NK-92 treated with Interleukin-12 subunit alpha and Interleukin-12 subunit beta, amount 100 ng/mL, for 24 hours (cell line): ENCODE measurements around the gene LHPP.

Source experiments
- DNase-seq: peaks from one replicate; lab custom pipeline; 2025; lab: John Stamatoyannopoulos, UW

The LHPP gene

DNA sequence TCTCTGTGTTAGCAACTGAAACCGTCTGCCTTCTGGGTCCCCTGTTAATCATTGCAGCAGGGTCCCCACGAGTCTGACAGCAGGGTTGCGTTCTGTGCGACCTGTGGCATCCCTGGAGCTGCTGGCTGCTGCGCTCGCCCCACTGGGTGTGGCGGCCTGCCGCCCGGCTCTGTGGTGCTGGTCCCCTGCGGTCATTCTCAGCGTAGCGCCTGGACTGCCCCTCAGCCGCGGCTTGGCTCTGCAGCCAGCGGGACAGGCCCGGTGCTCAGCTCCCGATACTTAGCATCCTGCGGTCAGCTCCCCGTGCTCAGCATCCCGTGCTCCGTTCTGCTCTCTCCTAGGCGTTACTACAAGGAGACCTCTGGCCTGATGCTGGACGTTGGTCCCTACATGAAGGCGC, 35.0 kb downstream of the LHPP start:
- no peak for DNase-seq

DNA sequence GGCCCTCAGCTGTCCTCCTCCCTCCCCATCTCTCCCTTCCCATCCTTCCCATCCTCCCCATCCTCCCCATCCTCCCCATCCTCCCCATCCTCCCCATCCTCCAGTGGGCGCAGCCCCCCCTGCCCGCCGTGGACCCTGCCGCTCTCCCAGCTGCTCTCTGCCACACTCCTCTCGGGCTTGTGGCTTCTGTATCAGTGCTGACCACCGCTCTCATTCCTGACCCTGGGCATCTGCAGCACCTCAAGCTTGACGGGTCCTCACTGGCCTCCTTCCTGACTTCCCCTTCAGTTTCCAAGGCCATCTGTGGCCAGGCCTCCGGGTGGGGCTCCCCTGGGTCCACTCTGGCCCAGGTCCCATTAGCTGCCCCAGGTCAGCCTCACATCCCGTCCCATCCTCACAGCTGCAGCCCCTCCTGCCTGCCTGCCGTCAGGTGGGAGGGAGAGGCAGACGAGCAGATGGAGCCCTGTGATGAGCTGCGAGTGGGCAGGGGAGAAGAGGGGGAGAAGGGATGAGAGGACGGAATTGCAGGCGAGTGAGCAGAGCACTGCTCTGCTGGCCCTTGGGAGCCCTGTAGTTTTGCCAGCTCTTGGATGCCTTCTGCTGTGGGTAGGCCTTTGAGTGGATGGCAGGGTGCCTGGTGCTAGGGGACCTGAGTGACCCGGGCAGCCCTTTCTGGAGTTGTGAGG, 35.7 kb downstream of the LHPP start:
- DNase-seq: no peak

DNA sequence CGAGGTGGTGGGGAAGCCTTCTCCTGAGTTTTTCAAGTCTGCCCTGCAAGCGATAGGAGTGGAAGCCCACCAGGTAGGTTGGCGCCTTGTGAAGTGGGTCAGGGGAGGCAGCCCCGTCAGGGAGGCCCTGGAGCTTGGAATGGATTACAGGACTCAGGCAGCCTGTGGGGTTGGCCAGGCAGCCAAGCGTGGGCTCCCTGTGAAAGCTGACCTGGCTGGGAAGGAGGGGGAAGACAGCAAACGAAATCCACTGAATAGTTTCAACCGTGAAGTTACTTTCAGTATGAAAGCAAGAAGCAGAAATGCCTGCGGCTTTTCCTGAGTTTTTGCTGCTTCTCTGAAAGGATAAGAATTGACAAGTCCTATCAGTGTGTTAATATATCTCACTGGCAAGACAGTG, 36.4 kb downstream of the LHPP start:
- DNase-seq: no peak

- no peak for DNase-seq
Measured at GRCh38 chr10:124500757-124501156, 39.1 kb downstream of the LHPP start.

DNA sequence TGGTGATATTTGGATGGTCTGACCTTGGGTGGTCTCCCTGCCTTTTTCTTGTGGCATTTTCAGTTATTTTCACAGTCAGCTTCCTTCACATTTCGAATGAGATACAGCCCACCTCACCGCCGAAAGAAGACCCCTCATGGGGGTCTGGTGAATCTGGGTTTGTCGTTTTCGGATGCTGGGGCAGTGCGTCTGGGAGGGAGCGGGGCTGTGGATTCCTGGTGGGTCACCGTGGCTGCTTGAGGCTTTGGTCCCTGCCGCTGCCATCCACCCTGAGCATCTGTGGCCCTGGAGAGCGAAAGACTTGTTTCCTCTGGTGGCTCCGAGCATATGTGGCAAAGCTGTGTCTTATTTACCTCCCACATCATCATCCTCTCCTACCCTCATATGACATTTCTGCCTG, 43.1 kb downstream of the LHPP start:
- no peak for DNase-seq

GRCh38 chr10:124505279-124505678, 43.7 kb downstream of the LHPP start:
- DNase-seq: no peak

GRCh38 chr10:124508070-124508667, 46.5 kb downstream of the LHPP start:
- no peak for DNase-seq

GRCh38 chr10:124508907-124509454, 47.4 kb downstream of the LHPP start:
- no peak for DNase-seq

GRCh38 chr10:124509880-124510632, 48.4 kb downstream of the LHPP start:
- no peak for DNase-seq

- no peak for DNase-seq
Measured at GRCh38 chr10:124510759-124511158, 49.1 kb downstream of the LHPP start.

GRCh38 chr10:124511205-124512039, 49.8 kb downstream of the LHPP start:
- DNase-seq: no peak

DNA sequence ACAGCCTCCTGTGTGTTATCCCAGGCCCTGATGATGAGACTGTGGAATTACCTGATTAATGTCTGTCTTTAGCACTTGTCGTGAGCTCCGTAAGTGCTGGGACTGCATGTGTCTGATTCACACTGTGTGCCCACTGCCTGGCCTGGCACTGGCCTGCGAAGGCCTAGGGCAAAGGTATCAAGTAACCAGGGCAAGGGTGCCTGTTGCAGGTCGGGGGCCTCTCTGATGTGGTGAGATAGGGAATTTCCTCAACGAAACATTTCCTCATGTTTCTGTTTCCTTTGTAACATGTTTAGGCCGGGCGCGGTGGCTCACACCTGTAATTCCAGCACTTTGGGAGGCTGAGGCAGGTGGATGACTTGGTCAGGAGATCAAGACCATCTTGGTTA, 50.4 kb downstream of the LHPP start:
- DNase-seq: no peak

DNA sequence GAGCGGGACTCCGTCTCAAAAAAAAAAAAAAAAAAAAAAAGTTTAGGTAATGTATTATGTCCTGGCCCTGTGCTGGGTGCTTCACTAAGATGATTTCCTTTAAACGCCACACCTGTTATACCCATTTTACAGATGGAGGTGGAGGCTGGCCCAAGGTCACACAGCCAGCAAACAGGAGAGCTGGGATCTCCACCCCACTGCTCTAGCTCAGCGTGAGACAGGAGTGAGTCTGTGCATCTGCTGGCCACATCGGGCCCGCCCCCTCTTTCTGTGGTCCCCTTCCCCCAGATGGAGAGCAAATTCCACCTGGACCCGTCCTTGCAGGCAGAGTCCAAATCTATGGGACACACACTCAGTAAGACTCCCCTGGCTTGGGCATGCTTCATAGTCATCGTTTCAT, 51.0 kb downstream of the LHPP start:
- no peak for DNase-seq

- DNase-seq: no peak
Measured at GRCh38 chr10:124515244-124515970, 53.8 kb downstream of the LHPP start.

DNA sequence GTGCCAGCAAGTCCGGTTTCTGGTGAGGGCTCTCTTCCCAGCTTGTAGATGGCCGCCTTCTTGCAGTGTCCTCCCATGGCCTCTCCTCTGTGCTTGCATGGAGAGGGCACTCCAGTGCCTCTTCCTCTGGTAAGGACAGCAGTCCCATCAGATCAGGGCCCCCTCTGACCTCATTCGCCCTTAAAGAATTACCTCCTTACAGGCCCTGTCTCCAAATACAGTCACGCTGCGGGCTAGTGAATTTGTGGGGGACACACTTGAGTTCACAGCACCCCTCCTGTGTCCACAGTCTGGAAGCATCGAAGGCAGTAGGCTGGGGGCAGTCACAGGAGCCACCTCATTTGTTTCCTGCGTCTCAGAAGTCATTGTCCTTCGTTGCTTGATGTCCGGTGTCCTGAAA, 54.6 kb downstream of the LHPP start:
- DNase-seq: no peak

DNA sequence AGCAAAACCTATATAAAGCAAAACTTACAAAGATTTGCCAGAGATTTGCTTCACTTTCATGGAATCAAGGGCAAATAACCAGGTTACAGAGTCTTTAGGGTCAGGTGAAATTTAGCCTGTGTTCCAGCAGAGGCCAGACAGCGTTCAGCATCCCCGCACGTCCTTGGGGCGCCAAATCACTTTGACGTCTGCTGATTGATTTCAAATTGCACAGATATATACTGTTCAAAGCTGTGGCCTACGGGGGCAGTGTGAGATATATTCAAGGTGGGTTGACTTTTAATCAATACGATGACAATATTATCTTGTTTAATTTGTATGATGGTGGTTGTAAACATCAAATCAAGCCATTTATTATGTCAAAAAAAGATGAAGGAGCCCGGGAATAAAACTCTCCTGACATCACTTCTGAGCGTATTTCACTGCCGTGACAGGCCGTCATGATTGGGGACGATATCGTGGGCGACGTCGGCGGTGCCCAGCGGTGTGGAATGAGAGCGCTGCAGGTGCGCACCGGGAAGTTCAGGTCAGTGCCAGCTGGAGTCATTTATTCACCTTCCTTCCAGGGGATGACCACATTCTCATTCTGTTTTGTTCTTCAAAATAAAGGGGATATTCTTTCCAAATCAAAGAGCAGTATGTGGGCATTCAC, 55.2 kb downstream of the LHPP start:
- DNase-seq: no peak

DNA sequence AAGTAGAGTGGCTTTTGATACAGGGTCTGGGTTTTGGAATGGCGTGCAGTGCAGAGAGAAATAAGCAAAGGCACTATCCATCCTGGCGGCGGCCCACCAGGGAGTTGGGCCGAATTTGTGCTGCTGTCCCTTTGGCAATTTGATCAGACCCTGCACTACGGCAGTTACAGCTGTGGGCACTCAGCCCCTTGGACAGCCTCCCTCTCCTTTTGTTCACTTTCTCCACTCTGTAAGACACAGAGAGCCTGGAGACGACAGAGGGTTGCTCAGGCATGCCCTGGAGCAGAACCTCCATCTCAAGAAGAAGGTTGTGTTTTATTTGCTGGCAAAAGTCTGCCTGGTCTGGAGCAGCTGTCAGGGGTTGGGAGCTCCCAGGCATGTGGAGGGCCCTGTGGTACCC, 55.8 kb downstream of the LHPP start:
- DNase-seq: no peak

DNA sequence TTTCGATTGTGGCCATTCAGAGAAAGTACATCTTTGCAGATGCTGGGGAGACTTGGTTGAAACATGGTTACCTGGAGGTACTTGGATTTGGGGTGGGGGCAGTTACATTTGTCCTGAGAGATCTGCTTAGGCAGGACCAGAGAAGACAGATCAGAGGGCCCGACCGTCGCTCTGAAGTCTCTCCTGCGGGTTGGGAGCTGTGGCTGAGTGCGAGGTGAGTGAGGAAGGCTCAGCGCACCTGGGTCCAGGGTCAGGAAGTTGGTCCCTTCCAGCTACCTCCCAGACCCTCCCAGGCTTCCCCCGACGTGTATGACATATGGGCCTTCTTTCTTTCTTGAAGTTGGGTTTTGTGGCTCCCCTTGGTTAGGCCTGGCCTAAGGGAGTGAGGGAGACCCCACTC, 56.3 kb downstream of the LHPP start:
- DNase-seq: no peak

DNA sequence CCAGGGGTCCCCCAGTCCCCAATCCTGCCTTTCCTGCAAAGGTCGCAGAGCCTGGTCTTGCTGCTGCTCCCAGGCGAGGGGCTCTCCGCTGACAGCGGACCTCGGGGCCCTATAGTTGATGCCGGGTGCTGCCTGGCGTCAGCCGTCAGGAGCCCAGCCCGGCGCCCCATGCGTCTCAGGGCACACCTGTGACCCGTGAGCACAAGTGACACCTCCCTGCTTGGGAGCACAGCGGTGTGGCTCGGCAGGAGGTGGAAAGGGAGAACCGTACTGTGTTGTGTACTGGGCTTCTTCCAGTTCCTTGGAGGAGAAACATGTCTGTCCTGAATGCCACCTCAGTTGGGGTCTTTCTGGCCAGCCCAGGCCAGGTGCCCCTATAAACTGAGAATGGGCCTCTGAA, 56.7 kb downstream of the LHPP start:
- no peak for DNase-seq

DNA sequence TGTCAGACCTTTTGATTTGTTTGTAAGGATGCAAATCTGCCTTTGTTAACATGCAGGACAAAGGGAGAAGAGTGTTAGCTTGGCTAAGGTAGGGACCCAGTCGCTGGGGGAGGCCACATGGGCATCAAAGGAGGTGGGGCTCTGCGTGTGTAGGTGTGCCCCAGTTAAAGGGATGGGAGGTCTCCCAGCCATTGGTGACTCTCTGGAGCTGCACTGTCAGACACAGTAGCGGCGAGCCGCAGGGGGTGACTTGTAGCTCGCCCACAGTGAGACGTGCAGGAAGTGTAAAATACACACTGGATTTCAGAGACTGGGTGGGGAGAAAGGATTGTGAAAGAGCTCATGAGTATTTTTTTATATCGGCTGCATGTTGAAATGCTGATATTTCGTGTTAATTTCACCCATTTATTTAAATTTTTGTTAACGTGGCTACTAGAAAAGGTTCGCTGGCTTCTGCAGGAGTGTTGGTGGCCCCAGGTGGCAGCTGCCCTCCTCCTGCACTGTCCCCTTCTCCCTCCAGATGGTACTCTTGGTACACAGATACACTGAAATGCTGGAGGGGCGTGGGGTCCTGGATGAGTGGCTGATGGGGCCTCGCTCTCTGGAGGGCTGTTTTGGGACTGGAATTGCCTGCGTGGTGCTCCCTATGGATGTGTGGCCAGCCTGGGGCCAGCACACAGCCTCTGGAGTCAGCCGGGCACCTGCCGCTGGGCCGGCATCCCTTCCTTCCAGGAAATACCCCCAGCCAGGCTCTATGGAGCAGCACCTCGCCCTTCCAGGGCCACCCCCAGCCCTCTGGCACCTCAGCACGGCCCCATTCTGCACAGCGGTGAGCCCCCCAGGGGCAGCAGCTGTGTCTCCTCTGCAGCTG, 59.2 kb downstream of the LHPP start:
- no peak for DNase-seq
